Spleen (tissue), 11 donors: Measurements from ENCODE around the gene PDC. TPM values are rescaled to one million over a fixed set of nuclear protein-coding genes. Genes with fewer than 3 reads are reported as not detected.
A peak's percentile ranks its signal among the peaks of the same experiment; 100 is the strongest.

Experiments
- DNase-seq: peaks from one replicate; pipeline ENCODE4 v3.0.0-alpha.2; 2020
- H3K27ac ChIP-seq, 8 donors: fragments of 200-600 bp; sonication (generic) in 7 of 8; 1 replicate in 4 of 8; 2 replicates in 4 of 8; pipeline versions ENCODE4 v1.5.0 to v1.8.0; 2016 to 2021; ENCODE audit warnings: inconsistent platforms in 4 of 8, mild to moderate bottlenecking in 4 of 8, moderate library complexity in 1 of 8
- H3K27me3 ChIP-seq, 7 donors: fragments of 200-600 bp; sonication (generic) in 6 of 7; replicated peaks in 1 of 7; 1 replicate in 4 of 7; 2 replicates in 3 of 7; pipeline versions ENCODE4 v1.5.0 to v1.8.0; 2016 to 2021; ENCODE audit warnings: inconsistent platforms in 3 of 7, mild to moderate bottlenecking in 1 of 7
- H3K36me3 ChIP-seq, 6 donors: fragments of 200-600 bp; sonication (generic) in 5 of 6; 1 replicate in 4 of 6; 2 replicates in 2 of 6; pipeline versions ENCODE4 v1.5.0 to v1.8.0; 2016 to 2021; ENCODE audit warnings: inconsistent platforms in 2 of 6
- H3K4me1 ChIP-seq, 6 donors: fragments of 200-600 bp; sonication (generic) in 5 of 6; 1 replicate in 3 of 6; 2 replicates in 3 of 6; pipeline versions ENCODE4 v1.5.0 to v1.8.0; 2016 to 2021; ENCODE audit warnings: inconsistent platforms in 3 of 6
- H3K4me3 ChIP-seq, 8 donors: fragments of 200-600 bp; sonication (generic) in 7 of 8; 1 replicate in 4 of 8; 2 replicates in 4 of 8; pipeline versions ENCODE4 v1.5.0 to v1.8.0; 2016 to 2021; ENCODE audit warnings: inconsistent platforms in 4 of 8, mild to moderate bottlenecking in 4 of 8, moderate library complexity in 2 of 8
- H3K9me3 ChIP-seq, 8 donors: fragments of 200-600 bp; sonication (generic) in 7 of 8; 1 replicate in 4 of 8; 2 replicates in 4 of 8; pipeline versions ENCODE4 v1.5.0 to v1.8.0; 2016 to 2021; ENCODE audit warnings: inconsistent platforms in 4 of 8
- CTCF ChIP-seq, 11 experiments: fragments of 200-600 bp in 7 of 11; fragments of 450-650 bp in 4 of 11; sonication (generic) in 4 of 11; IDR thresholded peaks in 8 of 11; conservative IDR thresholded peaks in 3 of 11; 1 replicate in 7 of 11; 2 replicates in 4 of 11; pipeline versions ENCODE4 v1.4.0 to v1.8.0; 2016 to 2021; ENCODE audit warnings: antibody characterized with exemption in 11 of 11, inconsistent platforms in 4 of 11, mild to moderate bottlenecking in 1 of 11
- POLR2A ChIP-seq, 3 donors: fragments of 450-650 bp; IDR thresholded peaks; one replicate each; pipeline ENCODE4 v1.5.1; 2017; ENCODE audit warnings: antibody characterized with exemption in 3 of 3, mild to moderate bottlenecking in 1 of 3
- POLR2AphosphoS5 ChIP-seq, 3 donors: sonication (generic); formaldehyde crosslinking; IDR thresholded peaks; one replicate each; pipeline ENCODE4 v1.5.1; 2017; ENCODE audit warnings: antibody characterized with exemption in 3 of 3
- WGBS, 5 donors: extraction: QIAGEN DNeasy Blood & Tissue Kit in 3 of 5; methylation state at CpG; one replicate each; pipeline versions ENCODE4 v1.1.5 to v1.1.7; 2013 to 2018; 5-methylcytosine and 5-hydroxymethylcytosine counted together
- intact Hi-C: fragments of 100-400 bp; cut with DNase I; formaldehyde crosslinking; loops from one replicate; pipeline ENCODE4 v1.15.0; 2023; ENCODE audit warnings: low total_unique reads
- polyA plus RNA-seq, 3 donors: library from polyadenylated mRNA; stranded (reverse); fragments of 200-250 nt; gene quantifications; one replicate each; pipeline ENCODE4 v1.2.1, GENCODE V29; 2013
- total RNA-seq, 7 donors: library from RNA; depleted of rRNA in 3 of 7; stranded (reverse); fragments of >200 nt in 3 of 7; fragmentation: NEBNext Ultra II Directional in 4 of 7; extraction: Animal tissue kit (Norgen Biotek cat#: 25700) in 4 of 7; gene quantifications; one replicate each; pipeline versions ENCODE4 v1.1.0 to v1.2.1, GENCODE V29; 2016 to 2021
- donor health status: healthy with polysubstance abuse.
- donor health status: DM: no; HTN: no; CAD: no; lungs with moderate emphysema.
- donor health status: DM: no; HTN: no; CAD: no.
- donor health status: Bipolar disorder and iron deficiency.
- donor health status: healthy.
- donor health status: DM: no; HTN: no; CAD: no.
- donor health status: DM: yes; HTN: yes; CAD: no.

Gene PDC
- total and polyA plus RNA-seq, 10 donors = not detected

GRCh38 chr1:186442651-186443375 is 18.1 kb downstream of the PDC start:
- Histone ChIP-seq H3K4me3 (no peak overlapping the region), H3K4me1 (peaks cover 0 to 7% (median 0%) of the 10 kb centered on the region in 6 donors), H3K36me3 (no peaks in the 10 kb centered on the region), H3K27ac (peak overlapping the region in 1 of 8 donors; percentile 41), H3K27me3 (no peaks in the 10 kb centered on the region), H3K9me3 (no peaks in the 10 kb centered on the region)
- no peak for DNase-seq
- TF ChIP-seq POLR2AphosphoS5 (IDR thresholded peaks at IDR 0.05) (no peak), CTCF (IDR thresholded peaks at IDR 0.05 in 8 of 11, conservative IDR thresholded peaks at IDR 0.05 in 3 of 11) (no peak), POLR2A (IDR thresholded peaks at IDR 0.05) (no peak)
- 10 to 37% (median 22%) methylated on average over 1 of the region's 1 CpG for WGBS, 5 donors
- intact Hi-C loops = no loop called here

GRCh38 chr1:186440584-186440983 is 20.3 kb downstream of the PDC start:
- H3K4me1 ChIP-seq = peaks cover 0 to 7% (median 0%) of the 10 kb centered on the region in 6 donors
- H3K27ac ChIP-seq = no peak overlapping the region
- intact Hi-C loops = no loop called here
- WGBS, 5 donors = 43 to 70% (median 55%) methylated on average over 3 of the region's 3 CpGs
- no peak overlapping the region for H3K4me3 ChIP-seq
- H3K27me3 ChIP-seq = no peaks in the 10 kb centered on the region
- TF ChIP-seq POLR2AphosphoS5 (IDR thresholded peaks at IDR 0.05) = no peak
- TF ChIP-seq POLR2A (IDR thresholded peaks at IDR 0.05) = no peak
- TF ChIP-seq CTCF (IDR thresholded peaks at IDR 0.05 in 8 of 11, conservative IDR thresholded peaks at IDR 0.05 in 3 of 11) = no peak
- peaks cover 0 to 11% (median 0%) of the 10 kb centered on the region in 6 donors for H3K36me3 ChIP-seq
- DNase-seq = no peak
- H3K9me3 ChIP-seq = no peaks in the 10 kb centered on the region

- Histone ChIP-seq H3K27ac (no peak overlapping the region), H3K9me3 (no peaks in the 10 kb centered on the region), H3K4me3 (no peak overlapping the region), H3K36me3 (peaks cover 0 to 11% (median 0%) of the 10 kb centered on the region in 6 donors), H3K27me3 (no peaks in the 10 kb centered on the region), H3K4me1 (peaks cover 0 to 7% (median 0%) of the 10 kb centered on the region in 6 donors)
- 57 to 77% (median 67%) methylated on average over 5 of the region's 5 CpGs for WGBS, 5 donors
- no peak for DNase-seq
- intact Hi-C loops = no loop called here
- TF ChIP-seq POLR2A (IDR thresholded peaks at IDR 0.05) (no peak), POLR2AphosphoS5 (IDR thresholded peaks at IDR 0.05) (no peak), CTCF (IDR thresholded peaks at IDR 0.05 in 8 of 11, conservative IDR thresholded peaks at IDR 0.05 in 3 of 11) (no peak)
Observed at GRCh38 chr1:186438567-186438966, 22.3 kb downstream of the PDC start.

- intact Hi-C loops = no loop called here
- DNase-seq = no peak
- TF ChIP-seq POLR2A (IDR thresholded peaks at IDR 0.05) = no peak
- Histone ChIP-seq H3K27me3 (no peaks in the 10 kb centered on the region), H3K27ac (no peak overlapping the region), H3K4me3 (no peak overlapping the region), H3K4me1 (no peaks in the 10 kb centered on the region), H3K9me3 (no peaks in the 10 kb centered on the region), H3K36me3 (peaks cover 0 to 11% (median 0%) of the 10 kb centered on the region in 6 donors)
- WGBS, 5 donors = 40 to 80% (median 63%) methylated on average over 1 of the region's 1 CpG
Observed at GRCh38 chr1:186435336-186435735, 25.6 kb downstream of the PDC start.
